Measurements from ENCODE around the gene ZNF534. TPM values are rescaled to one million over a fixed set of nuclear protein-coding genes. Genes with fewer than 3 reads are reported as not detected.
"Not testable (repeated sequence)": the region's sequence is repeated elsewhere in the genome, so short reads cannot be mapped to it uniquely, and the experiment has no call there.

Gene ZNF534
- polyA plus RNA-seq, 1 donor: 0.75 TPM

DNA sequence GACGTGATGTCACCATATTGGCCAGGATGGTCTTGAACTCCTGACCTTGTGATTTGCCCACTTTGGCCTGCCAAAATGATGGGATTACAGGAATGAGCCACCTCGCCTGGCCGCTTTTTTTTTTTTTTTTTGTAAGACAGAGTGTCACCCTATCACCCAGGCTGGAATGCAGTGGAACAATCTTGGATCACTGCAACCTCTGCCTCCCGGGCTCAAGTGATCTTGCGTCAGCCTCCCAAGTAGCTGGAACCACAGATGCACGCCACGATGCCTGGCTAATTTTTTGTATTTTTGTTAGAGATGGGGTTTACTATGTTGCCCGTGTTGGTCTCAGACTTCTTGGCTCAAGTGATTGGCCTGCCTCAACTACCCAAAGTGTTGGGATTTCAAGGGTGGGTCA, 69.6 kb downstream of the ZNF534 start:
- no peak for DNase-seq

DNA sequence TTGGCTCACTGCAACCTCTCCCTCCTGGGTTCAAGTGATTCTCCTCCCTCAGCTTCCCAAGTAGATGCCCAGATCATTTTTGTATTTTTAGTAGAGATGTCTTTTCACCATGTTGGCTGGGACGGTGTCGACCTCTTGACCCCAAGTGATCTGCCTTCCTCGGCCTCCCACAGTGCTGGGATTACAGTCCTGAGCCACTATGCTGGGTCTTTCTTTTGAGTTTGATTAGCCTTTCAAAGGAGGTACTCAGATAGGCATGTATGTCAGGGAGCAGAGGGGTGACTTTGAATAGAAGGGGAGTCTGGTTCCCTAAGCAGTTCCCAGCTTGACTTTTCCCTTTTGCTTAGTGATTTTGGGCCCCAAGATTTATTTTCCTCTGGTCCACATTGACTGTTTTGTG, 71.5 kb downstream of the ZNF534 start:
- DNase-seq: not testable (repeated sequence)

DNA sequence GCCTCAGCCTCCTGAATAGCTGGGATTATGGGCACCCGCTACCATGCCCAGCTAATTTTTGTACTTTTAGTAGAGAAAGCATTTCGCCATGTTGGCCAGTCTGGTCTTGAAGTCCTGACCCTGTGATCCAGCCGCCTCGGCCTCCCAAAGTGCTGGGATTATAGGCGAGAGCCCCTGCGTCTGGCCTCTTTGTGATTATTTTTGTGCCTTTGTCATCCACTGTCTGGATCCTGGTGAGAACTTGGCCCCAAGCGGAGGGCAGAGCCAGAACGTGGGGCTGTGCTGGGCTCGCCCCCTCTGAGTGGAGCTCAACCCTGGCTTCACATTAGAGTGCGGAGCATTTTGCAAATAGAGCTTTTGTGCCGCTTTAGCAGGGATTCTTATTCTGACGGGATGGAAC, 72.0 kb downstream of the ZNF534 start:
- DNase-seq: not testable (repeated sequence)

Other genes starting within 250 kb of the ZNF534 start
- gene PPP2R1A, start 239.1 kb upstream of the ZNF534 start, polyA plus RNA-seq (ENCODE audit: insufficient read length): 332 TPM
- gene ZNF766, start 159.6 kb upstream of the ZNF534 start, polyA plus RNA-seq (ENCODE audit: insufficient read length): 12.2 TPM
- 8.9 TPM for gene ZNF480, start 132.0 kb upstream of the ZNF534 start, polyA plus RNA-seq (ENCODE audit: insufficient read length)
- gene ZNF610, start 92.9 kb upstream of the ZNF534 start, polyA plus RNA-seq (ENCODE audit: insufficient read length): 3.7 TPM
- gene ZNF880, start 59.2 kb upstream of the ZNF534 start, polyA plus RNA-seq (ENCODE audit: insufficient read length): 16.4 TPM
- 25.1 TPM for gene ZNF528, start 31.3 kb upstream of the ZNF534 start, polyA plus RNA-seq (ENCODE audit: insufficient read length)
- gene ZNF578, start 24.4 kb downstream of the ZNF534 start, polyA plus RNA-seq (ENCODE audit: insufficient read length): 2.7 TPM
- gene ZNF808, start 98.5 kb downstream of the ZNF534 start, polyA plus RNA-seq (ENCODE audit: insufficient read length): 8.4 TPM
- gene ZNF701, start 141.1 kb downstream of the ZNF534 start, polyA plus RNA-seq (ENCODE audit: insufficient read length): 11.2 TPM
- 62.9 TPM for gene ZNF83, start 209.2 kb downstream of the ZNF534 start, polyA plus RNA-seq (ENCODE audit: insufficient read length)

Measured in hindlimb muscle (tissue), 1 donor.